H1 (cell line): ENCODE results near the gene MRTO4. TPM values are rescaled to one million over a fixed set of nuclear protein-coding genes. Genes with fewer than 3 reads are reported as not detected.

Source experiments
- POLR2A ChIP-seq, 2 experiments: IDR thresholded peaks; 1 replicate in 1 of 2; 2 replicates in 1 of 2; pipeline ENCODE4 v1.6.1; 2011; ENCODE audit warnings: low read depth in 2 of 2, low read length in 2 of 2, mild to moderate bottlenecking in 2 of 2; ENCODE audit errors: control extremely low read depth in 1 of 2
- RFX5 ChIP-seq: IDR thresholded peaks from 2 replicates; pipeline ENCODE4 v1.6.1; 2011; ENCODE audit warnings: low read depth, low read length, improper control_type of control experiment, borderline replicate concordance
- SAP30 ChIP-seq: fragments of 300-600 bp; sonication (generic); IDR thresholded peaks from 2 replicates; pipeline ENCODE4 v1.7.1; 2012; ENCODE audit warnings: low read length, moderate library complexity, mild to moderate bottlenecking, inconsistent platforms; ENCODE audit not compliant: insufficient read depth, insufficient replicate concordance
- TCF12 ChIP-seq: IDR thresholded peaks from 2 replicates; pipeline ENCODE4 v1.6.1; 2011; ENCODE audit warnings: low read depth, mild to moderate bottlenecking, low read length
- polyA plus RNA-seq, 7 experiments: library from polyadenylated mRNA; depleted of rRNA in 3 of 7; stranded (reverse) in 5 of 7; unstranded in 2 of 7; fragments of >200 nt in 5 of 7; fragments of 200-250 nt in 2 of 7; gene quantifications; 1 replicate in 5 of 7; 2 replicates in 1 of 7; 4 replicates in 1 of 7; pipeline versions ENCODE4 v1.2.1 to v1.2.3, GENCODE V29; 2011 to 2013; ENCODE audit warnings: missing spikeins in 2 of 7, mixed read lengths in 2 of 7
- total RNA-seq: library from RNA; stranded (reverse); fragmentation: NEBNext Ultra II Directional; extraction: Animal tissue kit (Norgen Biotek cat#: 25700); gene quantifications from 2 replicates; pipeline ENCODE4 v1.2.1, GENCODE V29; 2021

Gene MRTO4
- total and polyA plus RNA-seq, 2 of the 8 experiments (the other 6 are each of a cell fraction or from before 2014, with no cell fraction given): 36.9 to 64.3 TPM

DNA sequence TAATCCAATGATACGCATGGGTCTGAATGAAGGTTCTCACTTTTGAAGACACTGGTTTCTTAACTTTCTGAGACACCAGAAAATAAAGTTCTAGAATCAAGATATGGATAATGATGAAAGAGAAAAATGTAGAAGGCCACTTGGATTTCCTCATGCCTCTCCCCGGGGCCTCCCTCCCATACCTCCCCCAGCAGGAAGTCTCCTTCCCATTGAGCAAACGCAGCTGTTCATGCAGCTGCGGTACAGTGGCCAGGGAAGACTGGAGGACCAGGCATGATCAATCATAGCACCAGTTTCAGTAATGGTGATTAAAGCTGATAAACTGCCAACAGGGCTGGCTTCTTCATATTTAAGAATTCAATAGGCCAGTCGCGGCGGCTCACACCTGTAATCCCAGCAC lies 30.6 kb upstream of the MRTO4 start (continued):
- TF ChIP-seq TCF12 (no peak), SAP30 (no peak), POLR2A (IDR thresholded peaks at IDR 0.05; ENCODE audit: control extremely low read depth in 1 of 2, low read depth in 2 of 2, low read length in 2 of 2) (no peak), RFX5 (no peak)
